Stimulated activated CD8-positive, alpha-beta memory T cell treated with anti-CD3 and anti-CD28 coated beads, Interleukin-12 subunit alpha, Interleukin-12 subunit beta, amount 100 ng/mL, for 24 hours (primary cell): ENCODE measurements around the gene CCDC195.
"Not testable (repeated sequence)": the region's sequence is repeated elsewhere in the genome, so short reads cannot be mapped to it uniquely, and the experiment has no call there.

Experiments
- DNase-seq: peaks from one replicate; pipeline ENCODE4 v3.0.0-alpha.2; 2020; ENCODE audit errors: extremely low read depth

Gene CCDC195

GRCh38 chr2:224690868-224691267 lies 25.3 kb downstream of the CCDC195 start:
- DNase-seq, result no peak

- DNase-seq, result no peak
Measured at GRCh38 chr2:224689539-224689938, 26.6 kb downstream of the CCDC195 start.

- no peak for DNase-seq
Measured at GRCh38 chr2:224688997-224689396, 27.2 kb downstream of the CCDC195 start.

GRCh38 chr2:224687156-224687555 lies 29.0 kb downstream of the CCDC195 start:
- no peak for DNase-seq

GRCh38 chr2:224685121-224685520 lies 31.0 kb downstream of the CCDC195 start:
- no peak for DNase-seq

GRCh38 chr2:224682134-224682533 lies 34.0 kb downstream of the CCDC195 start:
- no peak for DNase-seq

GRCh38 chr2:224671731-224672130 lies 44.4 kb downstream of the CCDC195 start:
- no peak for DNase-seq

- DNase-seq, result no peak
Measured at GRCh38 chr2:224670203-224670602, 46.0 kb downstream of the CCDC195 start.

- no peak for DNase-seq
Measured at GRCh38 chr2:224669449-224669848, 46.7 kb downstream of the CCDC195 start.

- DNase-seq, result no peak
Measured at GRCh38 chr2:224668123-224668909, 47.8 kb downstream of the CCDC195 start.

GRCh38 chr2:224666951-224667553 lies 49.1 kb downstream of the CCDC195 start:
- DNase-seq, result no peak

- not testable (repeated sequence) for DNase-seq
Measured at GRCh38 chr2:224663322-224663721, 52.8 kb downstream of the CCDC195 start.

- DNase-seq, result not testable (repeated sequence)
Measured at GRCh38 chr2:224661708-224662107, 54.5 kb downstream of the CCDC195 start.

GRCh38 chr2:224659714-224660113 lies 56.5 kb downstream of the CCDC195 start:
- DNase-seq, result no peak

GRCh38 chr2:224658780-224659405 lies 57.3 kb downstream of the CCDC195 start:
- DNase-seq, result no peak

GRCh38 chr2:224657349-224657748 lies 58.8 kb downstream of the CCDC195 start:
- no peak for DNase-seq

- no peak for DNase-seq
Measured at GRCh38 chr2:224655006-224655537, 61.1 kb downstream of the CCDC195 start.
